VCaP (cell line): Measurements from ENCODE around the gene MAPKAPK3.

Experiments
- H3K27ac ChIP-seq: fragments of 450-650 bp; 2 replicates; pipeline ENCODE4 v1.5.1; 2017
- TF ChIP-seq, protein P1 (sequence below): fragments of 450-650 bp; conservative IDR thresholded peaks from 2 replicates; pipeline ENCODE4 v1.5.1; 2017; ENCODE audit warnings: mild to moderate bottlenecking, moderate library complexity

Gene MAPKAPK3

DNA sequence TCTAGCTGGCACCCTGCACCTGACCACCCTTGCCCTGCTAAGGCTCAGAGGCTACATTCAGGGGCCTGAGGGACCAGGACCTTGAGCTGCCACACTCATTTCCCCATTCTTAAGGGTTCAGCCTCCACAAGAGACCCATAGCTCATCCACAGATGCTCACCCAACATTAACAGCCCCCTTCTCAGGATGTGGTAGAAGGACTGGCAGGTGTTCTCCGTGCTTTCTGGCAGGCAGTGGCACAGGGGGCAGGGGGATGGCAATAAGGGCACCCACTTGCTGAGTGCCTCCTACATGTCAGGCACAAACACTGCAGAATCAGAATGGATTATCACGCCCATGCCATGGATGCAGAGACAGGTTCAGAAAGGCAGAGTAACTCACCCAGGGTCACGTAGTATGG, 9.4 kb downstream of the MAPKAPK3 start:
- TF ChIP-seq, protein P1, sequence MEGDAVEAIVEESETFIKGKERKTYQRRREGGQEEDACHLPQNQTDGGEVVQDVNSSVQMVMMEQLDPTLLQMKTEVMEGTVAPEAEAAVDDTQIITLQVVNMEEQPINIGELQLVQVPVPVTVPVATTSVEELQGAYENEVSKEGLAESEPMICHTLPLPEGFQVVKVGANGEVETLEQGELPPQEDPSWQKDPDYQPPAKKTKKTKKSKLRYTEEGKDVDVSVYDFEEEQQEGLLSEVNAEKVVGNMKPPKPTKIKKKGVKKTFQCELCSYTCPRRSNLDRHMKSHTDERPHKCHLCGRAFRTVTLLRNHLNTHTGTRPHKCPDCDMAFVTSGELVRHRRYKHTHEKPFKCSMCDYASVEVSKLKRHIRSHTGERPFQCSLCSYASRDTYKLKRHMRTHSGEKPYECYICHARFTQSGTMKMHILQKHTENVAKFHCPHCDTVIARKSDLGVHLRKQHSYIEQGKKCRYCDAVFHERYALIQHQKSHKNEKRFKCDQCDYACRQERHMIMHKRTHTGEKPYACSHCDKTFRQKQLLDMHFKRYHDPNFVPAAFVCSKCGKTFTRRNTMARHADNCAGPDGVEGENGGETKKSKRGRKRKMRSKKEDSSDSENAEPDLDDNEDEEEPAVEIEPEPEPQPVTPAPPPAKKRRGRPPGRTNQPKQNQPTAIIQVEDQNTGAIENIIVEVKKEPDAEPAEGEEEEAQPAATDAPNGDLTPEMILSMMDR, result no peak
- H3K27ac ChIP-seq, result no peak overlapping the region

- TF ChIP-seq, protein P1, result peak; percentile 24; the same call in 1 of the 2 replicates
- H3K27ac ChIP-seq, result peak overlapping the region; percentile 3; the same call in 1 of the 2 replicates
Measured at GRCh38 chr3:50627407-50628051, 10.6 kb downstream of the MAPKAPK3 start.

GRCh38 chr3:50628601-50629000, 11.7 kb downstream of the MAPKAPK3 start:
- H3K27ac ChIP-seq, result peak overlapping the region; percentile 3; the same call in 1 of the 2 replicates
- TF ChIP-seq, protein P1, result no peak

- H3K27ac ChIP-seq, result peak overlapping the region; percentile 80
- TF ChIP-seq, protein P1, result no peak
Measured at GRCh38 chr3:50630394-50630793, 13.4 kb downstream of the MAPKAPK3 start.

DNA sequence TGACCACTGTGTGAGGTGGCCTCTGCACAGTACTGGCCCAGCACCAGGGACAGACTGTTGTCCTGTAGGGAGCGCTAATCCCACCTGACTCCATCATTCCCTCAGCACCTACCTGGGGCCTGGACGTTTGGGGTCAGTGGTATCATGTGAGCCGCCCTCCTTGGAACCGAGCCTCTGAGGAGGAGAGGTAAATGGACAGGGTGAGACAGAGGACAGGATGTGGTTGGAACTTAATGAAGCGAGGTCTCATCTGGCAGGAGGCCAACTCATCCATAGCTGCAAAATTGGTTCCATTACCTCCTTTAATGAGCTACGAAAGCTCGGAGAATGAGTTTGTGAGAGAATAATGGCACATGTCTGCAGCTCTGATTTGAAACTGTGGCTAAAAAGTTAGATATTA, 13.9 kb downstream of the MAPKAPK3 start:
- H3K27ac ChIP-seq, result peak overlapping the region; percentile 80
- TF ChIP-seq, protein P1, result no peak

DNA sequence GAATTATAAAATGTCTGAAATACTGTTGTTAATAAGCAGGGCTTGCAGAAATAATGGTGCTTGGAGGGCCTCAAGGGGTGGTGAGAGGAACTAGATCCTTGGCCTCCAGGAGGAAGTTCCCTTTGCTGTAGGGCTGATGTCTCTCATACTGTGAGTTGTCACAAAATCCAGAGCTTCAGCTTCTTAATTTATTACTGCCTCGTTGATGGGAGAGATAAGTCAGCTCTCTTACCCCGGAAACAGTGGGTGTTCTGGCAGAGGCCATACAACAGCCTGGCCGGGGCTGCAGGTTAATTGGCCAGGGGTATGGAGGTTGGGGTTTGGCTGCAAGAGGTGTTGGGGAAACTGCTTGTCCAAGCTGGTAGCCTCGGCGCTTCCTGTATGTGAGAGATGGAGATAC, 15.5 kb downstream of the MAPKAPK3 start:
- peak overlapping the region; percentile 80 for H3K27ac ChIP-seq
- TF ChIP-seq, protein P1, result peak; percentile 26; the same call in 1 of the 2 replicates

GRCh38 chr3:50633230-50633790, 16.4 kb downstream of the MAPKAPK3 start:
- TF ChIP-seq, protein P1, result no peak
- peak overlapping the region; percentile 80 for H3K27ac ChIP-seq
